Osteoblast (primary cell): ENCODE results near the gene MUC6. TPM values are rescaled to one million over a fixed set of nuclear protein-coding genes. Genes with fewer than 3 reads are reported as not detected.

ENCODE experiments used
- DNase-seq: peaks from one replicate; pipeline ENCODE4 v3.0.0; 2011; ENCODE audit warnings: low spot score, mixed read lengths; ENCODE audit not compliant: insufficient read length; ENCODE audit errors: missing footprints
- H2AFZ ChIP-seq: 2 replicates; pipeline ENCODE4 v1.6.0; 2011; ENCODE audit warnings: mild to moderate bottlenecking, low read length
- H3K27ac ChIP-seq: 2 replicates; pipeline ENCODE4 v1.5.1; 2011; ENCODE audit warnings: mild to moderate bottlenecking, low read depth, low read length, moderate library complexity
- H3K27me3 ChIP-seq: 2 replicates; pipeline ENCODE4 v1.6.0; 2012; ENCODE audit warnings: mild to moderate bottlenecking, control low read depth, inconsistent platforms, low read length, moderate library complexity; ENCODE audit not compliant: insufficient read depth
- H3K36me3 ChIP-seq: 2 replicates; pipeline ENCODE4 v1.5.1; 2011; ENCODE audit warnings: mild to moderate bottlenecking, low read length, control low read depth, moderate library complexity; ENCODE audit not compliant: insufficient read depth
- H3K4me1 ChIP-seq: 2 replicates; pipeline ENCODE4 v1.5.1; 2011; ENCODE audit warnings: mild to moderate bottlenecking, low read length, control low read depth, moderate library complexity; ENCODE audit not compliant: insufficient read depth
- H3K4me2 ChIP-seq: 2 replicates; pipeline ENCODE4 v1.6.0; 2011; ENCODE audit warnings: mild to moderate bottlenecking, low read length; ENCODE audit not compliant: insufficient read depth
- H3K4me3 ChIP-seq: fragments of 200-600 bp; sonication (generic); 3 replicates; pipeline ENCODE4 v1.5.1; 2012; ENCODE audit warnings: mild to moderate bottlenecking, low read length, inconsistent platforms; ENCODE audit not compliant: insufficient read depth
- H3K79me2 ChIP-seq: 2 replicates; pipeline ENCODE4 v1.6.0; 2012; ENCODE audit warnings: mild to moderate bottlenecking, low read length, control low read depth, inconsistent platforms; ENCODE audit not compliant: insufficient read depth
- H3K9me3 ChIP-seq: 2 replicates; pipeline ENCODE4 v1.5.1; 2011; ENCODE audit warnings: low read depth, low read length, control low read depth
- H4K20me1 ChIP-seq: 2 replicates; pipeline ENCODE4 v1.6.0; 2012; ENCODE audit warnings: mild to moderate bottlenecking, low read length, control low read depth; ENCODE audit not compliant: insufficient read depth
- total RNA-seq: library from RNA; depleted of rRNA; stranded (reverse); fragments of >200 nt; gene quantifications from 2 replicates; pipeline ENCODE4 v1.2.3, GENCODE V29; 2012
- TF ChIP-seq, protein P1 (sequence below): IDR thresholded peaks from 2 replicates; pipeline ENCODE4 v1.5.1; 2011; ENCODE audit warnings: mild to moderate bottlenecking, low read depth, low read length, moderate library complexity; ENCODE audit errors: extremely low read depth

MUC6 gene
- total RNA-seq, 1 donor: not detected

DNA sequence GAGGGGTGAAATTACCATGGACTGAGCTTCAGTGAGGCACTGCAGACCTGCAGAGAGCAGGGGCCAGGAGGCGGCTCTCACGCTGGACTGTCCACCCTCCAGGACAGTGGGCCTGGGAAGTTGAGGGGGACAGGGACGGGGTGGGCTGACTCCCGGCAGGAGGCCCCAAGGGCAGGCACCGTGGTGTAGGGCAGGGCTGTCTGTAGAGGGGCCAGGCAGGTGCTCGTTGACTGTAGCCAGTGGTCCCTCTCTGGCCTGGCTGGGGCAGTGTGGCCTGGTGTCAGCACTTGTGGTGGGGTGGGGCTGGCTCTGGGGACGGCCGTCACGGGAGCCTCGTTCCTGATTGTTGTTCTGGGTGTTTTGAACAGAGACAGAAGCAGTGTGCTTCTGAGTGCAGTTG lies 46.4 kb downstream of the MUC6 start:
- H3K4me2 ChIP-seq: no peak overlapping the region
- no peaks in the 10 kb centered on the region for H3K27me3 ChIP-seq
- no peaks in the 10 kb centered on the region for H3K9me3 ChIP-seq
- no peak overlapping the region for H2AFZ ChIP-seq
- TF ChIP-seq, protein P1, sequence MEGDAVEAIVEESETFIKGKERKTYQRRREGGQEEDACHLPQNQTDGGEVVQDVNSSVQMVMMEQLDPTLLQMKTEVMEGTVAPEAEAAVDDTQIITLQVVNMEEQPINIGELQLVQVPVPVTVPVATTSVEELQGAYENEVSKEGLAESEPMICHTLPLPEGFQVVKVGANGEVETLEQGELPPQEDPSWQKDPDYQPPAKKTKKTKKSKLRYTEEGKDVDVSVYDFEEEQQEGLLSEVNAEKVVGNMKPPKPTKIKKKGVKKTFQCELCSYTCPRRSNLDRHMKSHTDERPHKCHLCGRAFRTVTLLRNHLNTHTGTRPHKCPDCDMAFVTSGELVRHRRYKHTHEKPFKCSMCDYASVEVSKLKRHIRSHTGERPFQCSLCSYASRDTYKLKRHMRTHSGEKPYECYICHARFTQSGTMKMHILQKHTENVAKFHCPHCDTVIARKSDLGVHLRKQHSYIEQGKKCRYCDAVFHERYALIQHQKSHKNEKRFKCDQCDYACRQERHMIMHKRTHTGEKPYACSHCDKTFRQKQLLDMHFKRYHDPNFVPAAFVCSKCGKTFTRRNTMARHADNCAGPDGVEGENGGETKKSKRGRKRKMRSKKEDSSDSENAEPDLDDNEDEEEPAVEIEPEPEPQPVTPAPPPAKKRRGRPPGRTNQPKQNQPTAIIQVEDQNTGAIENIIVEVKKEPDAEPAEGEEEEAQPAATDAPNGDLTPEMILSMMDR: no peak
- peaks cover 36% of the 10 kb centered on the region for H3K36me3 ChIP-seq
- peaks cover 9% of the 10 kb centered on the region for H4K20me1 ChIP-seq
- no peaks in the 10 kb centered on the region for H3K4me1 ChIP-seq
- H3K79me2 ChIP-seq: no peaks in the 10 kb centered on the region
- H3K27ac ChIP-seq: no peak overlapping the region
- no peak overlapping the region for H3K4me3 ChIP-seq
- DNase-seq: no peak

DNA sequence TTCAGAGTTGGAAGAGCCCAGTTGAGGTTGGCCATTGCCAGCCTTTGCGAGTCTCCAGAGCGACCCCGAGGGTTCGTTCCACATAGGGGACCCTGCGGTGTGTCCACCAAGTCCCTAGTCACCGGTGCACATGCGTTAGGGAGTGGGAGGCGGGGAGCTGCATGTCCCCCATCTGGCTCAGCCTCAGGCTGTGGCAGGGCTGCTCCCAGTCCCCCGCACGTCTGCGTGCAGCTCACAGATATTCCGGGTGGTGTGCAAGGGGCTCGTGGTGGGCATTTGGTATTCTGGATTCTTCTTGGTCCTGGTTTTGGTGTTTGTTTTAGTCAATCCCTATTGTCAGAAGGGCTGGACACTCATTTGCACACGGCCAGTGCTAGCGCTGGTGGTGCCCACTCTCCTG lies 48.8 kb downstream of the MUC6 start:
- Histone ChIP-seq H3K4me3 (no peak overlapping the region), H2AFZ (no peak overlapping the region), H3K36me3 (peaks cover 48% of the 10 kb centered on the region), H3K79me2 (peaks cover 4% of the 10 kb centered on the region), H3K27ac (no peak overlapping the region), H4K20me1 (peaks cover 12% of the 10 kb centered on the region), H3K4me2 (no peak overlapping the region), H3K9me3 (no peaks in the 10 kb centered on the region), H3K27me3 (no peaks in the 10 kb centered on the region), H3K4me1 (no peaks in the 10 kb centered on the region)
- no peak for DNase-seq
- TF ChIP-seq, protein P1: no peak

DNA sequence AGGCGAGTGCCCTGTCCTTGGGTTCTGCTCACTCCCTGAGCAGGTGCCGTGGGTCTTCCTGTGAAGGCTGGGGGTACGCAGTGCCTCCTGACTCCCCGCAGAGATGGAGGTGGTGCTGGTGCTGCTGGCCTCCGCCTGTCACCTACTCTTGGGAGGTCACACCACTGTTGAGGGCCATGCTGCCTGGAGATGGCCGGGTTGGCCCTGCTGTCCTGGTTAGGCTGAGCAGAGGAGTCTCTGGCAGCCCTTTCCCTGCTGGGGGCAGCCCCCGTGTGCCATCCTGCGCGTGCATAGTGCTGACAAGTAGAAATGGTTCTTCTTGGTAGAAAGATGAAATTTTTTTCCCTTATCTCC lies 49.6 kb downstream of the MUC6 start:
- no peak overlapping the region for H3K4me2 ChIP-seq
- no peak overlapping the region for H3K27ac ChIP-seq
- H3K9me3 ChIP-seq: no peaks in the 10 kb centered on the region
- peaks cover 48% of the 10 kb centered on the region for H3K36me3 ChIP-seq
- peaks cover 4% of the 10 kb centered on the region for H3K79me2 ChIP-seq
- no peaks in the 10 kb centered on the region for H3K4me1 ChIP-seq
- no peak for DNase-seq
- no peak overlapping the region for H2AFZ ChIP-seq
- TF ChIP-seq, protein P1: no peak
- H3K27me3 ChIP-seq: no peaks in the 10 kb centered on the region
- peaks cover 12% of the 10 kb centered on the region for H4K20me1 ChIP-seq
- H3K4me3 ChIP-seq: no peak overlapping the region

DNA sequence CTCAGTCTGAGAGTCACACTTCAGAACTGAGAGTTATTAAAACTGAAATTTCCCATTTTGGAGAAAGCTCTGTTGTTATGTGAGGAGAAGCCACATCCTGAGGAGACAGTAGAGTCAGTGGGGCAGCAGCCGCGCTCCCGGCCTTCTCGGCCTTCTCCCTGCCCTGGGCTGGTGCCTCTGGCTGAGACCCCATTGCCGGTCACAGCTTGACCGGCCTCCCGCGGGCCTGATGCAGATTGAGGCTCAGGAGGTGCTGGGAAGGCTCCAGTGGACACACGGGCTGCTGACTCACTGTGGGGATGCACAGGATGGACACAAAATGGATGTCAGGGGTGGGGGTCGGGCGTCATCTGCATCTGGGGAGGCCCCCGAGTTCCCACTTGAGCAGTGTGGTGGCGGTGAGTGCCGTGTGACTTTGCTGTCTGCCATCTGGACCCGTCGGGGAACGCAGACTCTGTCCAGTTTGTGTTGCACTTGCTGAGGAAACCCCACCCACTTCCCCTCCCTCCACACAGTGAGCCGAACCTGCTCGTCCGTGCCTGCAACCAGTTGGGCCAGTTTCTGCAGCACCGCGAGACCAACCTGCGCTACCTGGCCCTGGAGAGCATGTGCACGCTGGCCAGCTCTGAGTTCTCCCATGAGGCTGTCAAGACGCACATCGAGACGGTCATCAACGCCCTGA lies 50.1 kb downstream of the MUC6 start:
- no peak for DNase-seq
- Histone ChIP-seq H3K4me2 (no peak overlapping the region), H3K4me1 (no peaks in the 10 kb centered on the region), H3K27me3 (no peaks in the 10 kb centered on the region), H3K4me3 (no peak overlapping the region), H3K79me2 (peaks cover 4% of the 10 kb centered on the region), H3K27ac (no peak overlapping the region), H2AFZ (no peak overlapping the region), H3K36me3 (peaks cover 51% of the 10 kb centered on the region), H3K9me3 (no peaks in the 10 kb centered on the region), H4K20me1 (peaks cover 13% of the 10 kb centered on the region)
- TF ChIP-seq, protein P1: no peak
